EH (cell line): ENCODE measurements around the gene PPL.
"Not testable (repeated sequence)": the region's sequence is repeated elsewhere in the genome, so short reads cannot be mapped to it uniquely, and the experiment has no call there.

Source experiments
- DNase-seq: peaks from one replicate; pipeline ENCODE4 v3.0.0-alpha.2; 2015; ENCODE audit warnings: low read depth

Gene PPL

DNA sequence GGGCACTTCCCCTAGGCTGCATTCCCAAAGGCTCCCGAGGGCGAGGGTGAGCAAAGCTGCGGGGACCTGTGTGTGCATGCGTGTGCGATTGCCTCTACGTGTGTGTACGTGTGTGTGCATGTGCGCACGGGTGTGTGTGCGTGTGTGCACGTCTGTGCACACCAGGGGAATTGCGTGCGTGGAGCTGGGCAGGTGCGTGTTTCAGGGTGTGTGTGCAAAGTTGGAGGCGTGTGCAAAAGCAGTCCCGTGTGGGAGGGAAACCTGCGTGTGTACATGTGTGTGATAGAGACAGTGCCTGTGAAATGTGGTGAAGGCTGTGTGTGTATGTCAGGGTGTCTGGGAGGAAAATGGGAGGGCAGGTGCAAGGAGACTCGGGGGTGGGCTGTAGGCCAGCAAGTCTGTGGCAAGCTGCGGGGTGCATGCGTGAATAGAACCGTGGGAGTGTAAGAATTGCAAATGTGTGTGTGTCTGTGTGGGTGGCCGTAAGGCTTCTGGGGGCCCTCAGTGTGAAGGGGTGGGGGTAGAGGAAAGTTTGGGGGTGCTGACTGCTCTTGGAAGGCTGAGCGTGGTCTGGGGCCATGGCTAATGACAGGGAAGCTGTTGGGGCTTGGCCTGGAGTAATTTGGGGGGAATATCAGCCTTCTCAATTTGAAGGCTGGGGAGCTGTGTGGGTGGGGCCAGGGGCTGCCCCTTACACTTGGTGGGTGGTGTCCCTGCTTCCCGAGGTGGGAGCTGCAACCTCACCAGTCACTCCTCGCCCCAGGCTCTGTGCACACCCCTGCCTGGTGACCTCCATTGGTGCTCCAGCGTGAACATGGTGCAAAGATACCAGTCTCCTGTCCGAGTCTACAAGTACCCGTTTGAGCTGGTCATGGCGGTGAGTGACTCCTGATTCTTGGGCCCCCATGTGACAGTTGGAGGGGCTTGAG is 21.8 kb upstream of the PPL start:
- DNase-seq, result no peak

DNA sequence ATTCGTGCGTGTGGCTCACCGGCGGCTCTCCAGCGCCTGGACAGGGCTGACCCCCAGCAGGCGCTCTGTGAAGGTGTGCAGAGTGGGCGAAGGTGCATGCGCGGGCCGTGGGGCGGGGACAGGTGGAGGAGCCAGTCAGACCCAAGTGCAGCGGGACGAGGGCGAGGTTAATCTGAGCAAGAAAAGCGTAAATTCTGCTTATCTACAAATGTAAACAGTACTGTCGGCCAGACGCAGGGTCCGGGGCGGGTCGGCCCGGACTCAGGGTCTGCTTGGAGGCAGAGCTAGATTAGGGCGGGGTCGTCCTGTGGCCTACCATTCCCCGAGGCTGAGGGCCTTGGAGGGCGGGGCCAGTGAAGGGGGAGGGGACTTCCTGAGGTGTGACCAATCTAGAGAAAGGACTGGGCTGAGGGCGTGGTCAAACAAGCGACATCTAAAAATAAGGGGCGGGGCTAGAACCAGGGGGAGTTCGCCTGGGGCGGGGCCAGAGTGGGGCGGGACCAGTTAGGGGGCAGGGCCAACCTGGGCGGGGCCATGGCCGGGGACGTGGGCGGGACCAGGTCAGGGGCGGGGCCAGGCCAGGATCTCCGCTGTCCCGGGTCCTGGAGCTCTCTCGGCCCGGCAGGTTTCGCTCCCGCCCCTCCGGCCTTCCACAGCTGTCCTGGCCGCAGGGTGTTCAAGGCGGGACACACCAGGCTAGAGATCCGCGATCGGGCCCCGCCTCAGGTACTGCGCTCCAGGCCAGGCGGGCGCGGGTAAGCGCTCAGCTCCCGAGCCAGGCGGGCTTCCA is 21.0 kb upstream of the PPL start, which contains the start of gene SEC14L5:
Gene SEC14L5 (plus strand): TSS at position 611 of the 790 bp plus-strand sequence. CDS start 994 bp downstream, outside the sequence.
- peak; percentile 98 for DNase-seq

DNA sequence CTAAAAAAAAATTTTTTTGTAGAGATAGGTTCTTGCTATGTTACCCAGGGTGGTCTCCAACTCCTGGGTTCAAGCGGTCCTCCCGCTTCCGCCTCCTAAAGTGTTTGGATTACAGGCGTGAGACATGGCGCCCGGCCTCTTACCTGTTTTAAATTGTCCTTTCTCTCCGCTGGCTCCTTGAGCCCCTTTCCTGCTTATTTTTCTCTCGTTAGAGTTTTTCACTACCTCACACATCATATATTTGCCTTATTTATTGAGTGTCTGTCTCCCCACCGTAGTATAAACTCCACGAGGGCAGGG is 20.4 kb upstream of the PPL start:
- no peak for DNase-seq

DNA sequence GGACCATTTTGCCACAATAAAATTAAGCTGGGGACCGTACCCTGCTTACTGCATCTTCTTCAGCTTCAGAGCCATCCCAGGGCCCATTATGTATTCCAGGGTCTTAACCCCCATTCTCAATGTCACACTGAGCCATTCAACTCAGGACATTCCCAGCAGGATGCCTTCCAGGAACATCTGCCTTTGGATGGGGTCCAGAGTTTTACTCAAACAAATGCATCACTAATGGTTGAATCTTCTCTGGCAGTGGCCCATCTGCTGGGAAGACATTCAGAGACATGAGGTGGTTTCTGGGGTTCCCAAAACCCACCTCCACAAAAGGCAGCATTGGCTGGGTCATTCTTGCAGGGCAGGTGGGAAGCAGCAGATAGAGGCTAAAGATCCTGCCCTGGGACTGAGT is 17.8 kb upstream of the PPL start:
- no peak for DNase-seq

DNA sequence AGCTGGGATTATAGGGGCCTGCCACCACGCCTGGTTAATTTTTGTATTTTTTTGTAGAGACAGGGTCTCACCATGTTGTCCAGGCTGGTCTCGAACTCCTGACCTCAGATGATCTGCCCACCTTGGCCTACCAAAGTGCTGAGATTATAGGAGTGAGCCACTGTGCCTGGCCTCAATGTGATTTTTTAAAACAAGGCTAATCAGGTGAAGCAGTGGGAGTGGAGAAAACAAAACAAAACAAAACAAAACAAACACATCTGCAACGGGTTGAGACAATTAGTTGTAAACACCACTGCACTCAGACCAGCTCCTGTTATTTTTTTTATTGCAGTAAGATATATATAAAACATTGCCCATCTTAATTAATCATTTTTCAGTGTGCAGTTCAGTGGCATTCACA is 14.6 kb upstream of the PPL start:
- not testable (repeated sequence) for DNase-seq

DNA sequence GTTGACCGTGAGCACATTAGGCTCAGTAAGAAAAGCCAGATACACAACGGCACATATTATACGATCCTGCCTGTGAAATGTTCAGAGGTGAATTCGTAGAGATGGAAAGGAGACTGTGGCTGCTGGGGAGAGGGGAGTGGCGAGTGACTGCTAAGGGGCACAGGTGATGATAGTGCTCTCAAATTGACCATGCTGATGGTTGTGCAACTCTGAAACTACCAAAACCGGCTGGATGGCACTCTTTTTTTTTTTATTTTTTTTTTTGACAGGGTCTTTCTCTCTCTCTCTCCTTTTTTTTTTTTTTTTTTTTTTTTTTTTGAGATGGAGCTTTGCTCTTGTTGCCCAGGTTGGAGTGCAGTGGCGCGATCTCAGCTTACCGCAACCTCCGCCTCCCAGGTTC is 13.0 kb upstream of the PPL start:
- DNase-seq, result no peak

DNA sequence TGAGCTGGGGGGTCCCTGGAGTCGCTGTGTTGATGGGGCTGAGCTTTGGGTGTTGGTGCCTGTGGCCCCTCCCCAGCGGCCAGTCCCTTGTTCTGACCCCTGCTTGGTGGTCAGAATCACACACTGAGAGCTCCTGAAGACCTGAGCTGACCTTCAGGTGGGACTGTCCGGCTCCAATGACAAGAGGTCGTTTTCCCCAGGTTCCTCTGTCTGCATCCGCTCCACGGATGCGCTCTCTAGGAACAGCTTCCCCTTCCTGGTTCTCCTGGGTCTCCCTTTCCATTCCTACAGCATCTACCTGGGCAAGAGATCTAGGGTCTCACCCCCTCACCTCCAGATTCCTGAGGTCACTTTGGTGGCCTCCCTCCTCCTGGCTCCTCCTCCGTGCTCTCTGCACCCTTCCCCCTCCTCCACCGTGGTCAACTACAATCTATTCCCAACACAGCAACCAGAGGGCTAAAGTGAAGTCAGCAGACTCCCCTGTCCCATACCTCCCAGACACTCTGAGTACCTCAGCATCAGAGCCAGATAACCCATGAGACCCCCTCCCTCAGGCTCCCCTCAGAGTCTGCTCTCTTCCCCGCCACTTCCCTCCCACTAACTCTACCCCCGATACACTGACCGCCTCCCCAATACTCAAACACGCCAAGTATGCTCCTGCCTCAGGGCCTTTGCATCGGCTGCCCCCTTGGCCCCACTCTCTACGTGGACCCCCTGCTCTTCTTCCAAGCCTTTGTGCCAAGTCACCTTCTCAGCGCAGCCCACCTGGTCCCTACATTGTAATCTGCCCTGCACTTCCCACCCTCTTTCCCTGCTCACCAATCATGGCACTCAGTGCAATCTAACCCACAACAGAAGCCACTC is 12.2 kb upstream of the PPL start:
- no peak for DNase-seq

DNA sequence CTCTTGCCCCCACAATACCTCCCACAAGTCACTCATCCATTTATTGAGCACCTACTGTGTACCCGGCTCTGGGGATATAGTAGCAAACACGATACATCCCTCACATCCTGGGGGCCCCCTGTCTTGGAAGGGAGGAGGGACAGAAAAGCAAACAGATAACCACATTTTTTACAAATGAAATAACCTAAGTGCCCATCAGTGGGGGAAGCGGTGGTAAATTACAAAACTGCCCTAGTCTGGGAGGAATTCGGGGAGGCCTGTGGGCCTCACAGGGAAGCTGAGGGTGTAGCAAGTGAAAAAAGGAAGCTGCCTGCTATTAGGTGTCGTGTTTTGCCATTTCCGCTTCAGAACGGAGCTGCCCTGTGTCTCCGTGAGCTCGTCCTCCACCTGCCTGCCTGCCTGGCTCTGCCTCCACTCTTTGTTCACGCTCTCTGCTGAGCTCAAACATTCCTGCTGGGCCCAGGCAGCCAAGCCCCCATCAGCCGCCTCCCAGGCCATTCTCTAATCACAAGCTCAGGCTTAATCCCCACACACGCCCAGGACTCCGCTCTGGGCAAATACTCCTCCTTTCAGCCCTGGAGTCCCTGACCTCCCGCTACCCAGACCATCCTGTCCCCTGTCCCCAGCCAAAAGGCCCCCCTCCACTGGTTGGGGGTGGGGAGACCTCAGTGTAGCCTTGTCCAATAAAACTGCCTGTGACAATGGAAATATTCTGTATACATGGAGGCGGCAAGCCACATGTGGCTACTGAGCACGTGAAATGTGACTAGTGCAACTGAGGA is 11.0 kb upstream of the PPL start:
- no peak for DNase-seq

DNA sequence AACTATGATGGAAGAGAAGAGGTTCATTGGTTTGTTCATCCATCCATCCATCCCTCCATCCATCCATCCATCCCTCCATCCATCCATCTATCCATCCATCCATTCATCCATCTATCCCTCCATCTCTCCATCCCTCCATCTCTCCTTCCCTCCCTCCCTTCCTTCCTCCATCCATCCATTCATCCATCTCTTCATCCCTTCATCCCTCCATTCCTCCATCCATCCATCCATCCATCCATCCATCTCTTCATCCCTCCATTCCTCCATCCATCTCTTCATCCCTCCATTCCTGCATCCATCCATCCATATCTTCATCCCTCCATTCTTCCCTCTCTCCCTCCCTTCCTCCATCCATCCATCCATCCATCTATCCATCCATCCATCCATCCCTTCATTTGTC is 10.0 kb upstream of the PPL start:
- DNase-seq, result no peak

DNA sequence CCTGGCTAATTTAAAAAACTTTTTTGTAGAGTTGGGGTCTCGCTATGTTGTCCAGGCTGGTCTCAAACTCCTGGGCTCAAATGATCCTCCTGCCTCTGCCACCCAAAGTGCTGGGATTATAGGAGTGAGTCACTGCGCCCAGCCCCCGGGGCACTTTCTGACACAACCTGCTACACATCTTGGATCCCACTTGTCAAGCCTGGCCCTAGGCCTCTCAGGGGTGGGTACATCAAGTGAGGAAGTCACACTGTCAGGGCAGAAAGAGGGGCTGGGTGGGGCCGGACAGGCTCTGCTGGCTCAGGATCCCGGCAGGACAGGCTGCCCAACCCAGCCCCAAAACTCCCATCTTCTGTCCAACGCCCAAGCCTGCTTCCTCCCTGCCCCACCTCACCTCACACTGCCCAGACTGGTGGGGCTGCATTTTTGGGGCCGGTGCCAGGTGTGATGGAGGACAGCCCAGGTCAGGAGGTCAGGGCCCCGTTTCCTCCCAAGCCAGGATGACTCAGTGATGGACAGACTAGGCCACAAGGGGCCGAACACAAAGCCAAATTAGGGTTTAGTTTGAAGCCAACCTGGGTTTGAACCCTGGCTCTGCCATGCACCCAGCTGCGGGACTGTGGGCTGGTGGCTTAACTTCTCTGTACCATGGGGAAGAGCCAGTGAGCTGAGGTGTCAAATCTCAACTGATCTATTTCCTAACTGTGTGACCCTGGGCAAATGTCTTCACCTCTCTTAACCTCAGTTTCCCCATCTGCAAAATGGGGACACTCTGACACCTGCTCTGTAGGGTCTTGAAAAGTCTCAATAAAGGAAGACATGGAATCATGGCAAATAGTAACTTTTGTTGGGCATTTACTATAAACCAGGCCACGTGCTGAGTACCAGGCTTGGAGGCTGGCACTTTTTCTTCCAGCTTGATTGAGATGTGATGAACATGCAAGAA is 8.9 kb upstream of the PPL start:
- DNase-seq, result peak; percentile 65

DNA sequence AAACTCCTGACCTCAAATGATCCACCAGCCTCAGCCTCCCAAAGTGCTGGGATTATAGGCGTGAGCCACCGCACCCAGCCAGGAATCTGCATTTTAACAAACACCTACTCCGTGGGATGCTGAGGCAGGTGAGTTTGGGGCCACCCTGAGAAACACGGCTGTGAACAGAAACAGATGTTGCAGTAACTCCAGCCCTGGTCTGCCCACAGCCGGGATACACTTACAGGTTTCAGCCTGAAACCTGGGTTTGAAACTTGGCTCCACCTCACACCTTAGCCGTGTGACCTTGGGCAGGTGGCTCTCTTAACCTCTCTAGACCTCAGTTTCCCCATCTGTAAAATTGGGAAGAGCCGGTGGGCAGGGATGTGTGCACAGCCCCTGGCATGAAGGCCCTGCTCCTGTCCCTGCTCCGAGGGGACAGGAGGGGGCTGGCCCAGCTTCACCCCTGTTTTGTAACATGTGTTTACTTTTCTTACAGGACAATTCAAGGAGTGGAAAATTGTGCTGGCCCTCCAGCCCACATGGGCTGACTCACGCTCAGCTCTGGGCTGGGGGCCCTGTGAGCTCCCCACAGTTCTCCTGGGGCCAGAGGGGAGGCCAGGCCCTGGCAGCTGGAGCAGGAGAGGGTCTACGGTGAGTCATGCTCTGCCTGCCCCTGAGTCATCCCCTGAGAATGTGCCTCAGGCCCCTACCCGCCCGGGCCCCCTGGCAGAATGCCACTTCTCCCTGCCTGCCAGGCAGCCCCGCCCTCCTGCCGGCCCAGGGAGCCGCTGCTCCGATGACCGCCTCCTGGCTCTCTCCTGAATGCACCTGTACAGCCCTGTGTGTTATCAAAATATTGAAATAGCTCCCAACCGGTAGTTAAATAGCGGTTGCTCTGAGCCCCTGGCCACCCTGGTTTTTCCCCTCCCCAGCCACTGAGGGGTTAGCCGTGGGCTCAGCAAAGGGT is 7.7 kb upstream of the PPL start:
- peak; percentile 96 for DNase-seq

DNA sequence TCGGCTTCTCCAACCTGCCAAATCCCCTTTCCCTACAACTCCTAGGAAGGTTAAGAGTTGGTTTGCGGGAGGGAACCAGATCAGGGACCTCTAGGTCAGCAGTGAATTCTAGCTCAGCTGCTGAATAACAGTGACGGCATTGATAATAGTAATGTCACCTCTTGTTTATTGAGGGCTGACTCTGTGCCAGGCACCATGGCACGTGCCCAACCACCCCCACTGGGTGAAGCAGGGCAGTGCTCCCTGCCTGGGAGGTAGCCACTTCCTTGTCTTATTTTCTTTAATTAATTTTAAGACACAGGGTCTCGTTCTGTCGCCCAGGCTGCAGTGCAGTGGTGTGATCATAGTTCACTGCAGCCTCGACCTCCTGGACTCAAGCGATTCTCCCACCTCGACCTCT is 5.5 kb upstream of the PPL start:
- DNase-seq, result no peak

DNA sequence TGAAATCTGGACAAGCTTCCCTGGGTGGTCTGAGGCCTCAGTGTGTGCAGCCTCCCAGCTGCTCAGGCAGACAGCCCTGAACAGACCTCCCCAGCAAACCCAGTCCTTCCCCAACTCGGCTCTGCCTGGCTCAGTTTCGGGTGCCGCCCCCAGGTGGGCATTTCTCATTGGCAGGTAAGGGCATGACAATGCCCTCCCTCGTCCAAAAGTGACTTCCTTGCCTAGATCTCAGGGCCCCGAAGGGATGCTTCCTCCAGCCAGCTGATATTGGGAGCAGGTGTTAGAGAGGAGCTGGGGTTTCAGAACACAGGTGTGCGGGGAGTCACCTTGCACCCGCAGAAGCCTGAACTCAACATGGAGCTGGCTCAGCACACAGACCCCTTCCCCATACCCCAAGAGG is 3.8 kb upstream of the PPL start:
- no peak for DNase-seq

DNA sequence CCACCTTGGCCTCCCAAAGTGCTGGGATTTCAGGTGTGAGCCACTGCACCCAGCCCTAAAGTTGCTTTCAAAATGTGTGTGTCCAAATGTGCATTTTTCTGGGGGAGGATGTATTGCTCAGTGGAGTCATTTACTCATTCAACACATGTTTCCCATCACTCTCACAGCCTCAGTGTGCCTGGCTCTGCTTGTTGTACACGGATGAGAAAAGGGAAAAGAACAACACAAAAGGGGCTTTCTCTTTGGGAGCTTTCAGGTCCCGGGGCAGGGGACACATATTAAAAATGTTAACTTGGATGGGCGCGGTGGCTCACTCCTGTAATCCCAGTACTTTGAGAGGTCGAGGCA is 1.7 kb upstream of the PPL start:
- DNase-seq, result no peak

DNA sequence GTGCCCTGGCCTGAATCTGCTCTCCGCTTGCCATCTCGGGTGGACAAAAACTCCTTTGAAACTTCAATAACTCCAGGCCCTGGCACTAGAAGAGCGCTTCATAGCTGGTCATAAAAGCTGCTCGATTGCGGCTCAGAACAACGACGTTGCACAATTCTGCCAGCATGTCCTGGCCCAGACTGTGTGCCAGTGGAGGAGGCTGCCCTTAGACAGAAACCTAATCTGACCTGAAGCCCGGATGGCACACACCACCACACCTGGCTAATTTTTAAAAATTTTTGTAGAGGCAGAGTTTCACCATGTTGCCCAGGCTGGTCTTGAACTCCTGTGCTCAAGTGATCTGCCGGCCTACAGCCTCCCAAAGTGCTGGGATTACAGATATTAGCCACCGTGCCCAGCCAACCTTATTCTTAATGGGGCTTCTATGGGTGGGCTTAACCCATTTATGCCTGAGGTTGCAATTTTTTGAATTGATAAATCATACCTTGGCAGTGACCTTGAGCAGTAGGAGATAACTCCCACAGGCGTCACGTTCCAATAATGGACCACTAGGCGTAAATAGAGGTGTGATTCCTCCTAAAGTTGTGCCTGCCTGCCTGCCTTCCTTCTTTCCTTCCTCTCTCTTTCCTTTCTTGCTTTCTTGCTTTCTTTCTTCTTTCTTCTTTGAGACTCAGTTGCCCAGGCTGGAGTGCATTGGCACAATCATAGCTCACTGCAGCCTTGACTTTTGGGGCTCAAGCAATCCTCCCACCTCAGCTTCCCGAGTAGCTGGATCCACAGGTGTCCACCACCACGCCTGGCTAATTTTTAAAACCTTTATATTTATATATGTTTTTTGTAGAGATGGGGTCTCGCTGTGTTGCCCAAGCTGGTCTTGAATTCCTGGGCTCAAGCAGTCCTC is 1.1 kb upstream of the PPL start:
- no peak for DNase-seq

DNA sequence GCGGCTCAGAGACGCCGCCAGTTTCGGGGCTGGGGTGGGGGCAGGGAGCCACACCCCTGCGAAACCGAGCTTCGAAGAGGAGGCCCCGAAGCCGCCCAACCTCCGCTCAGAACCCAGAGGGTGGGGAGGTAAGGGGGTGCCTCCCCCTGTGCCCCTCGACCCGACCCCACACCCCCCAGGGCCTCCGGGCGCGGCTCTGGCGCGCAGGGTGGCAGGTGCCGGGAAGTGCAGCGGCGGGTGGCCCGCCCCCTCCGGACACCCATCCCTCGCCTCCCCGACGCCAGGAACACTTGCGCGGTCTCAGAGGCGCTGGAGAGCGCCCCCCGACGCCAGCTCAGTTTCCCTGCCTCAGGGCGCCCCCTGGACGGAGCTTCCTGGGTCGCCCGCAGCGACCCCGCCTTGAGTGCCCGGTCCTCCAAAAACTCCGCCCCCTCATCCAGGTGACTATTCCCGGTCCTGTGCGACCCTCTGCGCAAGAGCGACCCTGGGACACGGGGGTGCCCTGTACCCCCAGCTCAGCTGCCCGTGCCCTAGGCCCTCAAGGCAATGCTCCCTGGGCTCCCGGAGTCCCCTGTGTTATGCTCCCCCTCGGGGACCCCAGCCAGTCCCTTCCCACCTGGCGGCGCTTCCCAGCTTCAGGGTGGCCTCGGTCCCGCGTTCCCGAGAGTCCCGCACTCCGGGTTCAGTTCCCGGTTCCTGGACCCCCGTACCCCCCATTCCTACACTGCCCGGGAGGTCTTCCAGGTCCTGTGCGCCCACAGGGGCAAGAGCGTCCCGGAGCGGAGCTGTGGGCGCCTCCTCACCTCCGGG is 562 bp downstream of the PPL start:
- no peak for DNase-seq

DNA sequence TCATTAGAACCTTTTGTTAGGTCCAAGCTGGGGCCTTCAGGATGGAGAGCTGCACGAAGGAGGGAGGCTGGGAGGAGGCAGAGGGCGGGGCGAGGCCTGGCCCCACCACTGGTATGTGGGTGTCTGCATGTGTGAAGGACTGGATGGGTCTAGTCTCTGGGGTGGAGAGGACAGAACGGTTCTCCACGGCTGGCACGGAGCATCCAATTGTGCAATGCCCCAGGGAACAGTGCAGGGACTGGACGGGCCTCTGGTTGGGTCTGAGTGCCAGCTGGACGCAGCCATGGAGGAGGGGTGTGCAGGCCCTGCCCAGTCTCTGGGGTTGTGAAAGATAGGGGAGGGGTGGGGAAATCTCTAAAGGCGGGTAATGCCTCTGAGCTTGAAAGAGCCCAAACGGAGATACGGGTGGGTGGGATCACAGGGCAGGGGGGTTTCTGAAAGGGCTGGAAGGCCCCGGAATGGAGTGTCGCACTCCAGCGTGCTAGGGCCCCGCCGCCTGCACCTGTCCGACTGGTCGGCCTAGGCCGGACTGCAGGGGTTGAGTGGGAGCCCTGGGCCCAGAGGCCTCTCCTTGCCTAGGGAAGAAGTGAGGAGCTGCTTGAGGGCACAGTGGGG is 1.6 kb downstream of the PPL start:
- DNase-seq, result peak; percentile 53
